NCI-H146 (cell line): ENCODE measurements around the gene GYPC.

ENCODE experiments used
- DNase-seq: peaks from one replicate; lab custom pipeline; 2025; lab: John Stamatoyannopoulos, UW

Gene GYPC

DNA sequence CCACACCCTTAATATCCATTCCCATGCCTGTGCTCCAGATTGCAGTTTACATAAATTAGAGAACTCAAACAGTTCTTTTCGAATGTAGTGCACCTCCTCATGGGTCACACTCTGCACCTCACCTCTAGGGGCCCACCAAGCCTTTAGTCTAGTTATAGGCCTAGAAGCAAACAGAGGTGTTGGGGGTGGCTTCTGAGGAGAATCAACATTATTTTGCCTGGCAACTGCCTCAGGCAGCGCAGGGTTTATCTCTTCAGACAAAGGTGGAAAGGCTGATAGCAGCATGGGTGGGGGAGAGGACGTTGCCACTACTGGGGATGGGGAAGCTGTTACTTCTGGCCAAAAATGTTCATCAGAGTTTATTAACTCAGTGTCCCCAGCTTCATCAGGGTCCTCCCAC, 5.0 kb upstream of the GYPC start:
- no peak for DNase-seq

DNA sequence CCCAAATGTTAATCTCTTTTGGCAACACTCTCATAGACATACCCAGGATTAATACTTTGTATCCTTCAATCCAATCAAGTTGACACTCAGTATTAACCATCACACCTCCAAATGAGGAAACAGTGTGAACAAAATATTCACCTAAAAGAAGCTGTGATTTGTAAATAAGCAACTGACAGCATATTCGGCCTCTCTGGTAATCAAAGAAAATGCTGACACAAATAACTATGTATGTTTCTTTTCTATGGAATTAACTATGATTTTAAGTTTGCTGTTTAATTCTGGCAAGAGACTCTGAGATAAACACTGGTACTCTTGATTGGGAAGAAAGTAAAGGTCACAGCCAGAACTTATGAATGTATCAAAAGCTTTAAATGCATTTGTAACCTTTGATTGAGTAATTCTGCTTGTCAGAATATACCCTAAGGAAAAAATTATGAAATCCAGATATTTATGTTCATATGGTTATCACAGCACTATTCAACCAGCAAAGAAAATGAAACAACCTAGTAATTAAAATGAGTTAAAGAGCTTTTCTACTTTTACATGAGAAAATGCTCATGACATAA, 3.6 kb upstream of the GYPC start:
- DNase-seq, result no peak

DNA sequence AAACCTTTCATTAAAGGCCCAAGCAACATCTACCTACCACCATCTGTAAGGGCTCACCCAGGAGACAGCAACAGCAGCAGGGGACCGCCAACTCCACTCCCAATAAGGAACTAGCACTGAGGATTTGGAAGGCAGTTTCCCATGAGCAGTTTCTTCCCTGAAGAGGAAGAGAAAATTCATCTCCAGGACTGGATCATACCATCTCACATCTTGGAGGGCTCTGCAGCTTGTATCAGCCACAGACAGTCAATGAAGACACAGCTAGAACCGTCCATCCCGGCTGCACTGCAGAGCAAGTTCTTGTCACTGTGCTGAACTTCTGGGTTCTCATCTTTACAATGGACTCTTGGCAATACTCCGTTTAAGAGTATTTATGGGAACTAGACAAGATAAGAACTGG, 2.8 kb upstream of the GYPC start:
- DNase-seq, result no peak

DNA sequence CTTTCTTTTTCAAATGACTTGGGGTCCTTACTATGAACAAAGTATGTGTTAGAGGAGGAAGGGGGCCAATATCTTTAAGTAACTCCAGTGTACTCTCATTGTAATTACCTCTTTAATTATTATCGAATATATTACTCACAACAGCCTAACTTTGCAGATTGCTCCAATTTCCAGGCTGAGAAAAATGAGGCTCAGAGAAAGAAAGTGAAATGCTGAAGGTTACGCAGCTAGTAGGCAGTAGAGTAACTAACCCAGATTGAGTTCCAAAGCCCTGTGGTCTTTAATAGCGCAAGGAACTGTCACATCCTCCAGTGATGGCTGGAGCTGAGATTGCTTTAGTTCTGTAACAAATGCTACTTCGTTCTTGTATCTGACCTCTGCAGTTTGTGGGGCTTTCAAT, 2.2 kb upstream of the GYPC start:
- DNase-seq, result no peak

DNA sequence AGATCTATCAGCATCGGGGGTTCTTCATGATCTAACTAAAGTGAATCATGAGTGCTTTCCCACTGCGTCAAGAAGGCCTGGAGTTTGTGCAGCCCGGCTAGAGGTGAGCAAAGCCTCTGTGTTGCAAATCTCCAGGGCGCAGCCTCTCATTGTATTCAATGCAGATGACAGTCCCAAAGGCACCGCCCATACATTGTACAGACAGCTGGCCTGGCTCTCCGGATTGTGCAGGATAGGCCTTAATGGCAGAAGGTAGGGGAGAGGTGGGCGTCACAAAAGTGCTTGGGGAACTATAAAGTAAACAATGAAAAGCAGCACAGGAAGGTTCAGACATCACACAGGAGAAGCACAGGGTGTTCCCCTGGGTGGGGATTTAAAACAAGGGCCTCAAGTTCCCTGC, 907 bp upstream of the GYPC start:
- no peak for DNase-seq

DNA sequence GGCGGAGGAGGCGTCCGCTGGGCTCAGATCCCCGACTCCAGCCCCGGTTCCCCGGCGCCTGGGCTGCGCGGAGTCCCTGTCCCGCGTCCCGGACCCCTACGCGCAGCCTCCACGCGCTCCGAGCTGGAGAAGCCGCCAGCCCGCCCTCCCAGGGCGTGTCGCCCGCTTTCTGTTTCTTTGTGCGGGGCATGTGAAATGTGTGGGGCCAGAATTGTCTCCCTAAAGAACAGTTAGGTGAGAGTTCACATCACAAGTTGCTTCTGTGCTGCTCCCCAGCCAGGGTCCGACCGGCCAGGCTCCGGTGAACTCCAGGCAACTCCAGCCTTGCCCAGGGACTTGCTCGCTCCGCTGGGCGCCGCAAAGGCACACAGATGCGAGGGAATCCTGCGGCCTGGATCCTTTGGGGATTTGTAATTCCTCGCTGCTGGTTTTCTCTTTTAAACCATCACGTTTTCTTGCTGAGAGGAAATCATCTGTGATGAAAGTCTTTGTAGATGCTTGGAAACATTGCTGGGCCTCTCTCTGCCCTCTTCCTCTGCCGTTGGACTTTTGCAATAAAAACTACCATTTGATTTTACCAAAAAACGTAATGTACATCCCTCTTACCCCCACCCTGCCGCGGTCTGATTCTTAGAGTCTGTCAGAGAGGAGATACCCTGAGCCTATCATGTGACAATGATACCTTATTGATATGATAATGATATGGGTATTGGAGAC, 631 bp downstream of the GYPC start:
- DNase-seq, result no peak

DNA sequence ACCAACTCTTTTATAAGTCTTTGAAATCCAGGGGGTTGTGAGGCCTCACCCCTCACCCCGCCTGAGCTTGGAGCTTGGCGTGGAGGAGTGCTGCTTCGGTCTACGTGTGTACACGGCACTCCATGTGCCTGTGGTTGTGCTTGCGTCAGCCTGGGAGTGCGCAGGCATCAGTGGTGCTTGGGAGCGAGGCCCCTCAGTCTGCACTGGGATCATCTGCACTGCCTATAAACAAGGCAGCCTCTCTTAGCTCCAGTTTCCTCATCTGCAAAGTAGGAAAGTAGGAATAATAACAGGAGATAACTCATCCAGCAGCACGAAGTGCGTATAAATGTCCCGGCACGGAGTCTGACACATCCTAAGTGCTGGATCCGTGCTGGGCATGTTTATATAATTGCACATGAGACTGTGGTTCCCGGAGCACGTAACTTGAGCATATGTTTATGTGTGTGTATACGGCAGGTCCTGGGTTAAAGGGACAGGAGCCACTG, 1.2 kb downstream of the GYPC start:
- no peak for DNase-seq

DNA sequence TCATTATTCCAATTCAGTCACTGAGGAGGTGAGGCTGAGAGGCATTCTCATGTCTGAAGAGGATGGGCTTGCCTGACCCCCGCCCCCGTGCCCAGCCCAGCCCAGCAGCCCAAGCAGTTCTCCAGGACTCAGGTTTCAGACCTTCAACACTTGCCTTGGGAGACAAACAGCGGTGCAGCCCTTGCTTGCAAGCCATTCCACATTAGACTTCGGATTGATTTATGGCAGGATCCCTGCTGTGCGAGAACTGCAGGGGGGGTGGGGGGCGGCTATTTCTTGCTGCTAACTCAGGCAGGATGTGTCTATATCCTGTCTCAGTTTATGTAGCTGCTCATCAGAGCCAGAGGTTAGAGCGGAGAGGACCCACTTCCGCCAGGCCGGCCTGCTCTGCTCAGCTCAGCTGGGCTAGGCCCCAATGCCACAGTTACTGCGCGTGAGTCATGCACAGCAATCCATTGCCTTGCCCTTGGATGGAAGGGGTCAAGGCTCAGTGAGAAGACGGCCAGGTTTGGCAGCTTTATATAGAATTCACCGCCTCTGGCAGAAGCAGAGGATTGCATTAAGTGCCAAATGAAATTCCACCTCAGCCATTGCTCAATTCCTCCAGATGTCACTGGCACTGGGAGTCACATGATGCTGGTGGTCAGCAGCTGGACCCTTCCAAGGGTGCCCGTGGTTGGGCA, 1.8 kb downstream of the GYPC start:
- no peak for DNase-seq

DNA sequence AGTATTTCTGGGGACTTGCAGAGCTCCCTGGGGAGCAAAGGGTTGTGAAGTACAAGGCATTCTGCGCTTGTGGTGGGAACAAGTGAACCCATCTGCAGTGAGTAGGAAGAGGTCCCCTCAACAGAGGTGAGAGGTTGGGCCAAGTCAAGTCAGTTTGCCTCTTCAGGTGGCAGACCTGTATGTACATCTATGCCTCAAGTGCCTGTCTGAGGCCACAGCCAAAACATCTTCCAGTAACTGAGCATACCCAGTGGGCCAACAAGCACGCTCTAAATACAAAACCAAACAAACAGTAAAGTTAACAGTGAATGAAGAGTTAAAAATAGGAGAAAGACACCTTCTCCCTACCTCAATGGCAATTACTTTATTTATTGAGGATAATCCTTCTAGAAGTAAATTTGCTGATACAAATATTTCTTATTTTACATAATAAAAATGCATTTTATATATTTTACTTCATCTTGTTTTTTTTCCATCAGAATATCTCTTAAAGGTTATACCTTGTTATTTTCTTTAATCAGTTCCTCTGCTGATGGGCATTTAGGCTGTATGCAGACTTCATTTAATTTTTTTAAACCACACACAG, 2.5 kb downstream of the GYPC start:
- no peak for DNase-seq

DNA sequence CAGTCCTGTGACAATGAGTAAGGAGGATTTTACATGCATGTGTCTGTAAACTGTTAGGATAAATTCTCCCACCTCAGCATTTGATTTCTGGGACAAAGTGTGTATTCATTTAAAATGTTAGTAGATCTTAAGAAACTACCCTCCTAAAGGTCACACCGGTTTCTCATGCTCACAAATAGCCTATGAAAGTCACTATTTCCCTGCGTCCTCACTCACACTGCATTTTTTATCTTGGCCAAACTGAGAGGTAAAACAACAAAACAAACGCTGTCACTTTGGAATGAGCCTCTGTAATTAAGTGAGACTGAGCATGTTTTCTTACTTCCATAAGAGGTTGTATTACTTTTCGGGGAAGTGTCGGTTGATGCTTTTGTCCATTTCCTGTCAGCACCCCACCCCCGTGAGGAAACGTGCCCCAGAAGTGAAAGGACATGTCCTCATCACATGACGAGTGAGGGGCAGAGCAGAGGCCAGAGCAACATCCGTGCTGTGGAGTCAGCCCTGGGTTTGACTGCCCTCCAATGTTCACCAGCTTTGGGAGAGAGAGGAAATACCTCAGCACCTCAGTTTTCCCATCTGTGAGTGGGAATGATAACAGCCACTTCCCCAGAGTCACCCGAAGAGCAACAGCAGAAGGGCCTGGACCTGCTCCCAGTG, 3.1 kb downstream of the GYPC start:
- DNase-seq, result no peak

DNA sequence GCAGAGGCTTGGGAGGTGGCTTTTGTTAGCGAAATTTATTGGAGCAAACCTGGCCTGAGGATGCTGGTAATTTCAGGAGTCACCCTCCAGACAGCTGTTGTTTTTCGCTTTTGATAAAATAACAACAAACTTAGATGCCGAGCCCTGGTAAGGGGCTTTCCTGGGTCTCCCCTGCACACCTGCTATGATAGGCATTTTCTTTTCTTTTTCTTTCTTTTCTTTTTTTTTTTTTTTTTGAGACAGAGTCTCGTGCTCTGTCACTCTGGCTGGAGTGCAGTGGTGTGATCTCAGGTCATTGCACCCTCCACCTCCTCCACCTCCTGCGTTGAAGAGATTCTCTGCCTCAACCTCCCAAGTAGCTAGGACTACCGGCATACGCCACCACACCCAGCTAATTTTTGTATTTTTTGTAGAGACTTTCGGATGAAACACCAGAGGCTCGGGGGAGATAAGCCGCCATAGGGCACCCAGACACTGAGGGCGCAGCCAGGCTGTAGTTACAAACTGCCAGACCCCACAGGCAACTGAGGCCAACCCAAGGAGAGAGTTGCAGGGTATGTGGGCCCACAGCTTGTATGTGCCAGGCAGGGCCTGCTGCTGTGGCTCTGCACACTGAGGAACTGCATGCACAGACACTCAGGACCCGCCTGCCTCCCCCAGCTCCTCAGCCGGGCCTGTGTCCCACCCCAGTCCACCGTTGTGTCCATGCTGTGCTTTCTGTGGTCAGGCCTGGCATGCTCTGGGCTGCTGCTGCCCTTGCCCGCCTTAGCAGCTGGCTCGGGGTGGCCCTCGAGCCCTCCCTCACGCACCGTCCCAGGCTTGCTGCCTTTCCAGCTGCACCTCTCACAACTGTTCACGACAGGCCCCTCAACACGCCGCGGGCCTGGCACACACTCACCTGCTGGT, 3.9 kb downstream of the GYPC start:
- no peak for DNase-seq

DNA sequence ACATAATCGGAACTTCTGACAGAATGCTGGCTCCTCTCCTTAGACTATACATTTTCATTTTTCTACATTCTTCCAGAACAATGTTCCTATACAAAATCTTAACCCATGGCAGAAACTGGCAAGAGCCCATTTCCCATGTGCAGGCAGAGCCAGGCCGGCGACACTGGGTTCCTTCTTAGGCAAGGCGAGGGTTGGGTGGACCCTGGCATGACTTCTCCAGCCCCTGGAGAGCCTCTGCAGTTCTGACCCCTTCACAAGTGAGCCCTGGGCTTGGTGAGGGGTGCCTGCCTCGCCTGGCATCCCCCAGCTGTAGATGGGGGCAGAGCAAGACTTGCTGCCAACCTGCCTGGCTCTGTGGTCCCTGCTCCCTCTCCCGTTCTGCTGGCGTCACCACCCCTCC, 5.0 kb downstream of the GYPC start:
- no peak for DNase-seq

DNA sequence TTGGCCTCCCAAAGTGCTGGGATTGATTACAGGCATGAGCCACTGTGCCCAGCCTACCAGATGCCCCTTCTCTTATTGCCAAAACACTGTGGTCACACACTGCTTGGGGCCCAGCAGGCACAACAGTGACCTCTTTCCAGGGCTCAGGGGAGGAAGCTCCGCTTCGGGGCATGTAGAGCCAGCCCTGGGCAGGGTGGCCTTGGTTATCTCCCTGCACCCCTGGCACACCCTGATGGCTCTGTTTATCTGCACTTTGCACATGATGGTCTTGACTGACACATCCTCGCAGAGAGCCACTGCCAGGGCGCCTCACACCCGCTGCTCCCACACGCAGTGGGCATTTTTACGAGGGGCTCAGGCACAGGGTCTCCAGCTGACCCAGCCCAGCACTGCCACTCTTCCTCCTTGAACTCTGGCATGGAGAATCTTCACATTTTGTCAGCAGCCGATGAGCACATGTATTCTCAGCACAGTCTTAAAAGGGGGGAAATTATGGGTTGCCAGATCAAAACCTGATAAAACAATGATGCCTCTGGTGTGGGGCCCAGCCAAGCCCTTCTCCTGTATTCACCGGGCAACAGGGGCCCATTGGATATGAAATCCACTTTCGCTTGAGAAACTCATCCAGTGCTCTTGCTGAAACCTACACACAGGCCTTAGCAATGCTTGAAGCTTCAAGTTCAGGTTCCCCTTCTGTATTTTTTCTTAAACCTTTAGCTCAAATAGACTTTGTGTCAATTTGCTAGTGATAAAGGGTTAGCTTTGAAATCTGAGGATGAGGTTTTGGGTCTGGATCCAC, 5.9 kb downstream of the GYPC start:
- no peak for DNase-seq

DNA sequence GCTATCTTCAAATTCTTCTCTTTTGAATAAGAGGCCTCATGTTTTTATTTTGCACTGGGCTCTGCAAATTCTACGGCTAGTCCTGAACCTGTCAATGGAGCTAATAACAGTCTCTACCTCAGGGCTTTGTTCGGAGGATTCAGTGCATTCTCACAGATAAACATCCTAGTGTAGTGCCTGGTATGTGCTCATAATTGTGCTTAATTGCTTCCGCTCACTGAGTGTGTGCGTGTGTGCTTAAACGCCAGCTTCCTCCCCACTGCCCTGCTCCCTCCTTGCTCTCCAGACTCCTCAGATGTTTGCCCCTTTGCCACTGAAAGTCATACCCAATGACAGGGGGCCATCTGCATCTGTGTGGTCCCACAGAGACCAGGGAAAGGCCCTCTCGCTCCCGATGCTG, 6.7 kb downstream of the GYPC start:
- no peak for DNase-seq

DNA sequence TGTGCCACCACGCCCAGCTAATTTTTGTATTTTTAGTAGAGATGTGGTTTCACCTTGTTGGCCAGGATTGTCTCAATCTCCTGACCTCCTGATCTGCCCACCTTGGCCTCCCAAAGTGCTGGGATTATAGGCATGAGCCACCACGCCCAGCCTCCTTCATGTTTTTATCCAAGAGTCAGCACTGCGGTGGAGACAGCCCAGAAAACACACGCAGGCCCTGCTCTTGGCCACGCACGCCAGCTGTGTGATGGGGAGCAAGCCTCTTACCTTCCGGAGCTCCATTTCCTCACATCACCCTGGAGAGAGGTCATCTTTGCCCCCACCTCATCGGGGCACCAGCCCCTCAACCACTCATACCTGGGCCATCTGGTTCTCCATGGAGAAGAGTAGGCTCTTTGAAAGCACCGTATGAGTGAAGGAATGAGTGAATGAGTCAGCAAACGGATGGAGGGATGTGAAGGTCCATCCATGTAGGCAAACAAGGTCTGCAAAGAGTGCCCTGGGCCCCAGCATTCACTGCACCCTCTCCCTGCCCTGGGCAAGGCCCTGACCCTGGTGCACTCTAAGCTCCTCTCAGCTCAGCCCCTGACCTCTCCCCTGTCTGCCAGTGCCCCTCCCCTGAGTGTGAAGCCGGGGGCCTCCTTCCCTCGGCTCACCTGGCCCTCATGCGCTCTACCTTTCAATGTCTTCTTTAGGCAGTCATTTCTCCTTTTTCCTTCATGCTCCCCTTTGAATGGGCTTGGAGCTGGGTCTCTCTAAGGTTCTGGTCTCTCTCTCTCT, 7.4 kb downstream of the GYPC start:
- DNase-seq, result no peak

DNA sequence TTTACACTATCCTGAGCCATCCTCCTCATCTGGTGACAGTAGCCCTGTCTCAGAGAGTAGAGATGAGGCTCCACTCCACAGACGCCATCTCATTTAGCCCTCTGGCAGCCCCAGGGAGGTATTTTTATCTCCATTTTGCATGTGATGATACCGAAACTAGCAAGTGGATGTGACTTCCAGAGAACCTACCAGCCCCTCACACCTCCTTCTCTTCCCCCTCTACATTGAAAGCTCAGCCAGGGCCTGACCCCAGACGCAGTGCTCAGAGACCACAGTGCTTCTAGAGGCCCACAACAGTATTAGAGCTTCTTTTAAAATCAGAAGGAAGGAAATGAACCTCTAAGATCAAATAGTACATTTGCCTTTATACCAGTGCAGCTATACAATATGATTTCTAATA, 8.3 kb downstream of the GYPC start:
- no peak for DNase-seq

DNA sequence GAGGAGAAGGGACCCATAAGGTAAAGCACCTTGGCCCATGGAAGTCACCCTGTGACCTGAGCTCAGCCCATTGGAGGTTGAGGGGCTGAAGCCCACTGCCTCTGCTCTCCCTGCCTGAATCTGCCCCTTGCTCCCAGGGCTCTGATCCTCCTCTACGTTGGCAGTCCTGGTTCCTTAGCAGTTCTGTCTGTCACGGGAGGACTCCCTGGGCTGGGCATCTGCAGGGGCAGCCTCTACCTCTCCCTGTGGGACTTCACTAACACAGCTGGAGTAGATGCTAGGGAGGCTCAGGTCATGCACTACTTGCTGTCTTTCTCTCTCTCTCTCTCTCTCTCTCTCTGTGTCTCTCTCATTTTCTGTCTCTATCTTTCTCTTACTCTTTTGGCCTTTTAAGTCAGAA, 8.7 kb downstream of the GYPC start:
- no peak for DNase-seq

DNA sequence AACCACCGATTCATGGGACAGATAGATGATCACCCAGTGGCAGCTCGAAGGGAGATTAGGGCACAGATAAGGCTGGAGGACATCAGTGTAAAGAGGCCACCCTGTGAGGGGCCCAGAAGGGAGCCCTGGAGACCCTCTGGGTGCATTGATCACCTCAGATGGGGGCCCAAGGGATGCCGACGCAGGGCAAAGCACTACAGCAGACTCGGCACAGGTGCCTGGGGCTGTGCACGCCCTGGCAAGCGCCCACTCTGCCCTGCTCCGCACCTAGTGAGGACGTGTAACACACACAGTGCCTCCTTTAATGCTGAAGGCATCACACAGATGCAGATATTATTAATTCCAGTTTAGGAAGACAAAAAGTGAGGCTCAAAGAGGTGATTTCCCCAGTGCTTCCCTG, 9.5 kb downstream of the GYPC start:
- DNase-seq, result no peak

DNA sequence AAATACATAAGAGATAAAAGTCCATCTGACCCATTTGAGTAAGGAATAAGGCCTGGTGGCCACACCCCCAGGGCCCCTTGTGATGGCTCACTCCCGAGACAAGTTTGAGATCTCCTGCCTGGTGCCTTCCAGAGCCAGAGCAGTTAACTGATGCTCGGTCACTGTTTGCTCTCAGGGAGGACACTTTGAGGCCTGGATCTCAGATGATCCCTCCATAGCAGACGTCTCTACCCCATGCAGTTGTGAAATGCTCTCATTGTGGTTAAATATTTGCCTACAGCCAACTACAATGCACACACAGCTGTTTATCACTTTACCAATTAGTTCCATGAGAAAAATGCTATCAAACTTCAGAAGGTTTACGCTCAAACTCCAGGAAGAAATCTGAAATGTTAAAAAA, 12.3 kb downstream of the GYPC start:
- DNase-seq, result no peak

DNA sequence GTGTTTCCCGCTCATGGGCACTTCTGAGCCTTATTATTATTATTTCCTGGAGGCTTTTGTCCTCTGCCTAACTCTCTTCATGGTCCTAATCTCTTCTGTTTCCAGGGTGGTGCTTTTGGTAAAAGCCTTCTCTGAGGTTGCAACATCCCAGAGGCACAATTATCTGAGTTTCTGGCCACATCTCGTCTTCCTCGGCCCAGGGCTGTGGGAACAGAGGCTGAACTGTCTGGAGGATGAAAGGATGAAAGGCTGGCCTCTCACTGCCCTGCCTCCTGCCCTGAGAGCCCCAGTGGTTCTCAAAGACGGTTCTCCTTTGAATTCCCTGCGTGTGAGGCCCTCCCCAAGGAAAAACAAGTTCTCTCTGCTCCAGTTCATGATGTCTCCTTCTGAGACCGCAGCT, 13.8 kb downstream of the GYPC start:
- DNase-seq, result no peak
